ENCODE results near the gene C17orf58.

The C17orf58 gene

GRCh38 chr17:67999291-67999911 lies 3.1 kb upstream of the C17orf58 start:
- Histone ChIP-seq H3K4me3 (ENCODE audit: control insufficient read depth in 1 of 7, extremely low read depth in 1 of 7, insufficient read depth in 4 of 7, low read depth in 2 of 7, low read length in 6 of 7) (no peak overlapping the region), H3K36me3 (ENCODE audit: control insufficient read depth in 4 of 4, insufficient read depth in 4 of 4, low read length in 3 of 4) (no peaks in the 10 kb centered on the region), H3K27me3 (replicated peaks in 2 of 5; ENCODE audit: control insufficient read depth in 4 of 5, insufficient read depth in 5 of 5, low read length in 4 of 5) (peaks cover 0 to 21% (median 8%) of the 10 kb centered on the region in 5 experiments), H3K27ac (ENCODE audit: insufficient read depth in 1 of 2, low read depth in 1 of 2, low read length in 2 of 2, poor library complexity in 1 of 2, severe bottlenecking in 2 of 2) (no peak overlapping the region), H3K4me1 (ENCODE audit: control extremely low read depth in 1 of 4, control insufficient read depth in 4 of 4, insufficient read depth in 4 of 4, low read length in 3 of 4) (peaks cover 5 to 21% (median 19%) of the 10 kb centered on the region in 4 experiments), H3K9me3 (ENCODE audit: control extremely low read depth in 1 of 5, control insufficient read depth in 4 of 5, insufficient read depth in 2 of 5, low read depth in 1 of 5, low read length in 4 of 5) (no peaks in the 10 kb centered on the region)
- DNase-seq = no peak
- ChIA-PET POLR2A (no interaction called here), CTCF (interaction anchor here (1.4 kb wide), 1 partner anchor 461 kb away, joined by 3 read pairs; no protein-coding TSS in a partner anchor)
- no CpG with 5 or more reads among the region's 3 CpGs for WGBS (ENCODE audit: insufficient coverage)

- POLR2A ChIA-PET = no interaction called here
Measured at GRCh38 chr17:67998466-67998865, 2.2 kb upstream of the C17orf58 start.

GRCh38 chr17:67995570-67996263 lies 552 bp downstream of the C17orf58 start:
- H3K4me1 ChIP-seq (ENCODE audit: control extremely low read depth in 1 of 4, control insufficient read depth in 4 of 4, insufficient read depth in 4 of 4, low read length in 3 of 4) = peaks cover 5 to 33% (median 27%) of the 10 kb centered on the region in 4 experiments
- WGBS (ENCODE audit: insufficient coverage) = under 1% methylated on average over 33 of the region's 43 CpGs
- H3K9me3 ChIP-seq (ENCODE audit: control extremely low read depth in 1 of 5, control insufficient read depth in 4 of 5, insufficient read depth in 2 of 5, low read depth in 1 of 5, low read length in 4 of 5) = no peaks in the 10 kb centered on the region
- DNase-seq = peak in 2 of 3 donors; percentile 39 to 45
- H3K27me3 ChIP-seq (replicated peaks in 2 of 5; ENCODE audit: control insufficient read depth in 4 of 5, insufficient read depth in 5 of 5, low read length in 4 of 5) = peaks cover 0 to 21% (median 8%) of the 10 kb centered on the region in 5 experiments
- CTCF ChIA-PET = interaction anchor here (0.9 to 1.8 kb wide), 3 partner anchors 14 to 22 kb away, joined by 3 to 4 read pairs (median 3); no protein-coding TSS in a partner anchor
- no peaks in the 10 kb centered on the region for H3K36me3 ChIP-seq (ENCODE audit: control insufficient read depth in 4 of 4, insufficient read depth in 4 of 4, low read length in 3 of 4)
- POLR2A ChIA-PET = interaction anchor here (0.6 kb wide), 1 partner anchor 34 kb away, joined by 6 read pairs; no protein-coding TSS in a partner anchor
- H3K27ac ChIP-seq (ENCODE audit: insufficient read depth in 1 of 2, low read depth in 1 of 2, low read length in 2 of 2, poor library complexity in 1 of 2, severe bottlenecking in 2 of 2) = no peak overlapping the region
- peak overlapping the region; percentile 25 to 83 (median 67) for H3K4me3 ChIP-seq (ENCODE audit: control insufficient read depth in 1 of 7, extremely low read depth in 1 of 7, insufficient read depth in 4 of 7, low read depth in 2 of 7, low read length in 6 of 7)

More at GRCh38 chr17:67998466-67998865, 2.2 kb upstream of the C17orf58 start:
- Histone ChIP-seq H3K36me3 (ENCODE audit: control insufficient read depth in 4 of 4, insufficient read depth in 4 of 4, low read length in 3 of 4) (no peaks in the 10 kb centered on the region), H3K9me3 (ENCODE audit: control extremely low read depth in 1 of 5, control insufficient read depth in 4 of 5, insufficient read depth in 2 of 5, low read depth in 1 of 5, low read length in 4 of 5) (no peaks in the 10 kb centered on the region), H3K4me3 (ENCODE audit: control insufficient read depth in 1 of 7, extremely low read depth in 1 of 7, insufficient read depth in 4 of 7, low read depth in 2 of 7, low read length in 6 of 7) (no peak overlapping the region), H3K27me3 (replicated peaks in 2 of 5; ENCODE audit: control insufficient read depth in 4 of 5, insufficient read depth in 5 of 5, low read length in 4 of 5) (peaks cover 0 to 21% (median 8%) of the 10 kb centered on the region in 5 experiments), H3K27ac (ENCODE audit: insufficient read depth in 1 of 2, low read depth in 1 of 2, low read length in 2 of 2, poor library complexity in 1 of 2, severe bottlenecking in 2 of 2) (no peak overlapping the region), H3K4me1 (ENCODE audit: control extremely low read depth in 1 of 4, control insufficient read depth in 4 of 4, insufficient read depth in 4 of 4, low read length in 3 of 4) (peaks cover 5 to 26% (median 23%) of the 10 kb centered on the region in 4 experiments)
- DNase-seq = no peak
- WGBS (ENCODE audit: insufficient coverage) = 95% methylated on average over 2 of the region's 2 CpGs
- CTCF ChIA-PET = interaction anchor here (1.4 kb wide), 1 partner anchor 462 kb away, joined by 3 read pairs; no protein-coding TSS in a partner anchor

GRCh38 chr17:67994817-67995569 lies 1.3 kb downstream of the C17orf58 start:
- WGBS (ENCODE audit: insufficient coverage) = no CpG with 5 or more reads among the region's 9 CpGs
- H3K4me1 ChIP-seq (ENCODE audit: control extremely low read depth in 1 of 4, control insufficient read depth in 4 of 4, insufficient read depth in 4 of 4, low read length in 3 of 4) = peaks cover 5 to 33% (median 27%) of the 10 kb centered on the region in 4 experiments
- no peak overlapping the region for H3K27ac ChIP-seq (ENCODE audit: insufficient read depth in 1 of 2, low read depth in 1 of 2, low read length in 2 of 2, poor library complexity in 1 of 2, severe bottlenecking in 2 of 2)
- H3K36me3 ChIP-seq (ENCODE audit: control insufficient read depth in 4 of 4, insufficient read depth in 4 of 4, low read length in 3 of 4) = no peaks in the 10 kb centered on the region
- peaks cover 0 to 21% (median 8%) of the 10 kb centered on the region in 5 experiments for H3K27me3 ChIP-seq (replicated peaks in 2 of 5; ENCODE audit: control insufficient read depth in 4 of 5, insufficient read depth in 5 of 5, low read length in 4 of 5)
- CTCF ChIA-PET = interaction anchor here (0.9 to 1.8 kb wide), 3 partner anchors 15 to 25 kb away, joined by 3 to 5 read pairs (median 4); no protein-coding TSS in a partner anchor
- peak overlapping the region in 6 of 7 experiments; percentile 54 to 83 (median 70) for H3K4me3 ChIP-seq (ENCODE audit: control insufficient read depth in 1 of 7, extremely low read depth in 1 of 7, insufficient read depth in 4 of 7, low read depth in 2 of 7, low read length in 6 of 7)
- DNase-seq = peak in 2 of 3 donors; percentile 42 to 58
- no peaks in the 10 kb centered on the region for H3K9me3 ChIP-seq (ENCODE audit: control extremely low read depth in 1 of 5, control insufficient read depth in 4 of 5, insufficient read depth in 2 of 5, low read depth in 1 of 5, low read length in 4 of 5)
- POLR2A ChIA-PET = interaction anchor here (0.6 kb wide), 1 partner anchor 33 kb away, joined by 6 read pairs; no protein-coding TSS in a partner anchor

GRCh38 chr17:67993998-67994361 lies 2.3 kb downstream of the C17orf58 start:
- 5% methylated on average over 12 of the region's 21 CpGs for WGBS (ENCODE audit: insufficient coverage)
- H3K9me3 ChIP-seq (ENCODE audit: control extremely low read depth in 1 of 5, control insufficient read depth in 4 of 5, insufficient read depth in 2 of 5, low read depth in 1 of 5, low read length in 4 of 5) = no peaks in the 10 kb centered on the region
- peak in 2 of 3 donors; percentile 20 to 48 for DNase-seq
- H3K27me3 ChIP-seq (replicated peaks in 2 of 5; ENCODE audit: control insufficient read depth in 4 of 5, insufficient read depth in 5 of 5, low read length in 4 of 5) = peaks cover 0 to 21% (median 8%) of the 10 kb centered on the region in 5 experiments
- H3K27ac ChIP-seq (ENCODE audit: insufficient read depth in 1 of 2, low read depth in 1 of 2, low read length in 2 of 2, poor library complexity in 1 of 2, severe bottlenecking in 2 of 2) = peak overlapping the region in 1 of 2 experiments; percentile 74
- peaks cover 5 to 33% (median 27%) of the 10 kb centered on the region in 4 experiments for H3K4me1 ChIP-seq (ENCODE audit: control extremely low read depth in 1 of 4, control insufficient read depth in 4 of 4, insufficient read depth in 4 of 4, low read length in 3 of 4)
- H3K36me3 ChIP-seq (ENCODE audit: control insufficient read depth in 4 of 4, insufficient read depth in 4 of 4, low read length in 3 of 4) = no peaks in the 10 kb centered on the region
- CTCF ChIA-PET = interaction anchor here (1.3 to 1.6 kb wide), 3 partner anchors 22 to 43 kb away, joined by 3 to 5 read pairs (median 4); no protein-coding TSS in a partner anchor
- POLR2A ChIA-PET = no interaction called here
- peak overlapping the region; percentile 64 to 85 (median 75) for H3K4me3 ChIP-seq (ENCODE audit: control insufficient read depth in 1 of 7, extremely low read depth in 1 of 7, insufficient read depth in 4 of 7, low read depth in 2 of 7, low read length in 6 of 7)

- Histone ChIP-seq H3K27me3 (replicated peaks in 2 of 5; ENCODE audit: control insufficient read depth in 4 of 5, insufficient read depth in 5 of 5, low read length in 4 of 5) (peaks cover 0 to 21% (median 8%) of the 10 kb centered on the region in 5 experiments), H3K9me3 (ENCODE audit: control extremely low read depth in 1 of 5, control insufficient read depth in 4 of 5, insufficient read depth in 2 of 5, low read depth in 1 of 5, low read length in 4 of 5) (no peaks in the 10 kb centered on the region), H3K27ac (ENCODE audit: insufficient read depth in 1 of 2, low read depth in 1 of 2, low read length in 2 of 2, poor library complexity in 1 of 2, severe bottlenecking in 2 of 2) (peak overlapping the region in 1 of 2 experiments; percentile 74), H3K36me3 (ENCODE audit: control insufficient read depth in 4 of 4, insufficient read depth in 4 of 4, low read length in 3 of 4) (no peaks in the 10 kb centered on the region), H3K4me1 (ENCODE audit: control extremely low read depth in 1 of 4, control insufficient read depth in 4 of 4, insufficient read depth in 4 of 4, low read length in 3 of 4) (peaks cover 5 to 33% (median 27%) of the 10 kb centered on the region in 4 experiments), H3K4me3 (ENCODE audit: control insufficient read depth in 1 of 7, extremely low read depth in 1 of 7, insufficient read depth in 4 of 7, low read depth in 2 of 7, low read length in 6 of 7) (peak overlapping the region; percentile 64 to 85 (median 77))
- CTCF ChIA-PET = interaction anchor here (1.3 to 1.6 kb wide), 3 partner anchors 23 to 44 kb away, joined by 3 to 5 read pairs (median 4); no protein-coding TSS in a partner anchor
- POLR2A ChIA-PET = no interaction called here
- peak; percentile 68 to 88 (median 83) for DNase-seq
- under 1% methylated on average over 96 of the region's 144 CpGs for WGBS (ENCODE audit: insufficient coverage)
Measured at GRCh38 chr17:67993153-67993997, 2.9 kb downstream of the C17orf58 start.

Measured in common myeloid progenitor, CD34-positive (primary cell).